Endothelial cell of umbilical vein (primary cell): ENCODE measurements around the gene AUTS2. TPM values are rescaled to one million over a fixed set of nuclear protein-coding genes. Genes with fewer than 3 reads are reported as not detected.

Source experiments
- BruUV-seq: library from RNA; stranded (reverse); fragments of 400-500 nt; replicated peaks from 2 replicates; lab custom pipeline; 2021; lab: Mats Ljungman, UMichigan
- CTCF ChIA-PET: fragments of 300-600, 350-600 bp; sonication (Branson Sonifier 250); formaldehyde crosslinking; loops from one replicate; lab custom pipeline; 2021; ENCODE audit warnings: antibody characterized with exemption, inconsistent platforms; lab: Charles Lee
- POLR2A ChIA-PET: fragments of 300-600, 350-600 bp; sonication (Branson Sonifier 250); formaldehyde crosslinking; loops from one replicate; lab custom pipeline; 2021; ENCODE audit warnings: antibody characterized with exemption, inconsistent platforms; lab: Charles Lee
- DNase-seq: peaks from one replicate; pipeline ENCODE4 v3.0.0-alpha.2; 2011; ENCODE audit warnings: low read depth, low spot score
- FAIRE-seq: peaks from 2 replicates; lab custom pipeline; 2011; peaks lifted over from hg19 to GRCh38; lab: Jason Lieb, UNC
- H2AFZ ChIP-seq: 2 replicates; pipeline ENCODE4 v1.6.0; 2012; ENCODE audit warnings: low read depth, low read length, control low read depth, inconsistent platforms
- H3K27ac ChIP-seq: 2 replicates; pipeline ENCODE4 v1.5.1; 2011; ENCODE audit warnings: low read depth, mild to moderate bottlenecking, control low read depth, low read length, moderate library complexity; ENCODE audit not compliant: insufficient read depth
- H3K27me3 ChIP-seq, 2 experiments: 2 replicates each; pipeline versions ENCODE4 v1.6.0 to v1.6.1; 2011; ENCODE audit warnings: low read length in 2 of 2, mixed read lengths in 1 of 2; ENCODE audit not compliant: control insufficient read depth in 2 of 2, insufficient read depth in 2 of 2
- H3K36me3 ChIP-seq, 2 experiments: 2 replicates in 1 of 2; 3 replicates in 1 of 2; pipeline ENCODE4 v1.5.1; 2011; ENCODE audit warnings: low read length in 2 of 2, mild to moderate bottlenecking in 1 of 2, moderate library complexity in 1 of 2; ENCODE audit not compliant: control insufficient read depth in 2 of 2, insufficient read depth in 2 of 2; ENCODE audit errors: extremely low read depth in 1 of 2
- H3K4me1 ChIP-seq: 3 replicates; pipeline ENCODE4 v1.5.1; 2011; ENCODE audit warnings: mild to moderate bottlenecking, low read length; ENCODE audit not compliant: control insufficient read depth, insufficient read depth; ENCODE audit errors: extremely low read depth
- H3K4me2 ChIP-seq: 2 replicates; pipeline ENCODE4 v1.6.1; 2011; ENCODE audit warnings: low read length, control low read depth, mixed read lengths; ENCODE audit not compliant: insufficient read depth
- H3K4me3 ChIP-seq, 3 experiments: fragments of 200-600 bp in 1 of 3; sonication (generic), shearing (Covaris generic) in 1 of 3; replicated peaks in 1 of 3; 2 replicates each; pipeline ENCODE4 v1.5.1; 2011 to 2016; ENCODE audit warnings: control low read depth in 3 of 3, low read length in 3 of 3, mild to moderate bottlenecking in 2 of 3, inconsistent platforms in 1 of 3, low read depth in 1 of 3, moderate library complexity in 1 of 3; ENCODE audit not compliant: insufficient read depth in 1 of 3
- H3K79me2 ChIP-seq: 2 replicates; pipeline ENCODE4 v1.6.0; 2012; ENCODE audit warnings: low read length, inconsistent platforms; ENCODE audit not compliant: control insufficient read depth, insufficient read depth
- H3K9ac ChIP-seq: replicated peaks from 2 replicates; pipeline ENCODE3; 2011; ENCODE audit warnings: low read length, control low read depth; ENCODE audit not compliant: insufficient read depth; ENCODE audit errors: extremely low read depth
- H3K9me1 ChIP-seq: replicated peaks from 3 replicates; pipeline ENCODE4 v1.6.0; 2011; ENCODE audit warnings: mild to moderate bottlenecking, low read length; ENCODE audit not compliant: control insufficient read depth, insufficient read depth; ENCODE audit errors: extremely low read depth
- H3K9me3 ChIP-seq: replicated peaks from 2 replicates; pipeline ENCODE4 v1.5.1; 2012; ENCODE audit warnings: low read length, inconsistent platforms; ENCODE audit not compliant: control insufficient read depth, insufficient read depth
- H4K20me1 ChIP-seq: replicated peaks from 2 replicates; pipeline ENCODE3; 2011; ENCODE audit warnings: mild to moderate bottlenecking, low read length; ENCODE audit not compliant: control insufficient read depth, insufficient read depth; ENCODE audit errors: extremely low read depth
- EZH2 ChIP-seq: IDR thresholded peaks from 2 replicates; pipeline ENCODE4 v1.6.1; 2012; ENCODE audit warnings: borderline replicate concordance, low read depth, mild to moderate bottlenecking, moderate library complexity, low read length, inconsistent platforms; ENCODE audit not compliant: severe bottlenecking
- FOS ChIP-seq: IDR thresholded peaks from 2 replicates; pipeline ENCODE4 v1.6.1; 2011; ENCODE audit warnings: mild to moderate bottlenecking, low read length, moderate library complexity, borderline replicate concordance; ENCODE audit not compliant: insufficient read depth
- GATA2 ChIP-seq: IDR thresholded peaks from 2 replicates; pipeline ENCODE4 v1.7.0; 2011; ENCODE audit warnings: low read depth, mild to moderate bottlenecking, moderate library complexity, mixed read lengths, low read length; ENCODE audit not compliant: insufficient read length, insufficient read depth
- JUN ChIP-seq: IDR thresholded peaks from 2 replicates; pipeline ENCODE4 v1.6.1; 2011; ENCODE audit warnings: borderline replicate concordance, low read depth; ENCODE audit not compliant: insufficient read length, insufficient read depth
- MYC ChIP-seq: IDR thresholded peaks from one replicate; pipeline ENCODE4 v1.6.1; 2011; ENCODE audit warnings: mild to moderate bottlenecking, low read depth, low read length
- POLR2A ChIP-seq: IDR thresholded peaks from 2 replicates; pipeline ENCODE4 v1.6.1; 2012; ENCODE audit warnings: low read depth, mild to moderate bottlenecking, control low read depth, low read length
- POLR2AphosphoS5 ChIP-seq: IDR thresholded peaks from 2 replicates; pipeline ENCODE4 v1.6.1; 2012; ENCODE audit warnings: low read depth, mild to moderate bottlenecking, control low read depth, low read length, moderate library complexity; ENCODE audit not compliant: insufficient read depth
- dilution Hi-C: fragments of 300-500 bp; cut with MboI; formaldehyde crosslinking; loops from one replicate; pipeline ENCODE4 v1.15.0; 2019; ENCODE audit warnings: low sequenced_read_pairs; ENCODE audit not compliant: extremely low pct_ligation_motif_present
- intact Hi-C: fragments of 100-400 bp; cut with micrococcal nuclease; formaldehyde crosslinking; loops from one replicate; pipeline ENCODE4 v1.10.0; 2022
- polyA plus RNA-seq, 4 experiments: library from polyadenylated mRNA; depleted of rRNA in 3 of 4; stranded (reverse) in 3 of 4; unstranded in 1 of 4; fragments of >200 nt; gene quantifications; 2 replicates each; pipeline versions ENCODE4 v1.2.1 to v1.2.3, GENCODE V29; 2011 to 2012; ENCODE audit warnings: missing spikeins in 1 of 4
- total RNA-seq: library from RNA; stranded (reverse); gene quantifications from 2 replicates; pipeline ENCODE4 v1.2.3, GENCODE V29; 2021
- TF ChIP-seq, protein P1 (sequence below), 2 donors: IDR thresholded peaks; 1 replicate in 1 of 2; 2 replicates in 1 of 2; pipeline ENCODE4 v1.5.1; 2011; ENCODE audit warnings: low read length in 2 of 2, mild to moderate bottlenecking in 2 of 2, moderate library complexity in 2 of 2, control low read depth in 1 of 2, inconsistent platforms in 1 of 2, low read depth in 1 of 2; ENCODE audit not compliant: insufficient read depth in 1 of 2; ENCODE audit errors: extremely low read depth in 1 of 2
- TF ChIP-seq, protein P2 (sequence below): IDR thresholded peaks from 2 replicates; pipeline ENCODE4 v1.6.1; 2011; ENCODE audit not compliant: insufficient read depth, insufficient read length

Gene AUTS2
- total and polyA plus RNA-seq, 2 donors (not counting 3 experiments of a cell fraction or from before 2014, with no cell fraction given), result 0.59 to 8.0 TPM

- BruUV-seq, result no TSS peak
- Histone ChIP-seq H3K9ac (no peak overlapping the region), H3K36me3 (no peaks in the 10 kb centered on the region), H2AFZ (no peak overlapping the region), H3K9me1 (no peaks in the 10 kb centered on the region), H3K9me3 (peaks cover 2% of the 10 kb centered on the region), H3K4me3 (no peak overlapping the region), H3K27ac (no peak overlapping the region), H4K20me1 (no peaks in the 10 kb centered on the region), H3K4me1 (no peaks in the 10 kb centered on the region), H3K27me3 (no peaks in the 10 kb centered on the region), H3K79me2 (no peaks in the 10 kb centered on the region), H3K4me2 (no peak overlapping the region)
- DNase-seq, result no peak
- dilution Hi-C loops (no loop called here), intact Hi-C loops (no loop called here)
- POLR2A ChIA-PET, result no interaction called here
- TF ChIP-seq POLR2A (no peak), EZH2 (no peak), MYC (no peak), POLR2AphosphoS5 (no peak), FOS (no peak), JUN (no peak), GATA2 (no peak)
- TF ChIP-seq, protein P1, sequence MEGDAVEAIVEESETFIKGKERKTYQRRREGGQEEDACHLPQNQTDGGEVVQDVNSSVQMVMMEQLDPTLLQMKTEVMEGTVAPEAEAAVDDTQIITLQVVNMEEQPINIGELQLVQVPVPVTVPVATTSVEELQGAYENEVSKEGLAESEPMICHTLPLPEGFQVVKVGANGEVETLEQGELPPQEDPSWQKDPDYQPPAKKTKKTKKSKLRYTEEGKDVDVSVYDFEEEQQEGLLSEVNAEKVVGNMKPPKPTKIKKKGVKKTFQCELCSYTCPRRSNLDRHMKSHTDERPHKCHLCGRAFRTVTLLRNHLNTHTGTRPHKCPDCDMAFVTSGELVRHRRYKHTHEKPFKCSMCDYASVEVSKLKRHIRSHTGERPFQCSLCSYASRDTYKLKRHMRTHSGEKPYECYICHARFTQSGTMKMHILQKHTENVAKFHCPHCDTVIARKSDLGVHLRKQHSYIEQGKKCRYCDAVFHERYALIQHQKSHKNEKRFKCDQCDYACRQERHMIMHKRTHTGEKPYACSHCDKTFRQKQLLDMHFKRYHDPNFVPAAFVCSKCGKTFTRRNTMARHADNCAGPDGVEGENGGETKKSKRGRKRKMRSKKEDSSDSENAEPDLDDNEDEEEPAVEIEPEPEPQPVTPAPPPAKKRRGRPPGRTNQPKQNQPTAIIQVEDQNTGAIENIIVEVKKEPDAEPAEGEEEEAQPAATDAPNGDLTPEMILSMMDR (IDR thresholded peaks at IDR 0.05; ENCODE audit: extremely low read depth in 1 of 2, insufficient read depth in 1 of 2, low read depth in 1 of 2, low read length in 2 of 2), result no peak
- TF ChIP-seq, protein P2, sequence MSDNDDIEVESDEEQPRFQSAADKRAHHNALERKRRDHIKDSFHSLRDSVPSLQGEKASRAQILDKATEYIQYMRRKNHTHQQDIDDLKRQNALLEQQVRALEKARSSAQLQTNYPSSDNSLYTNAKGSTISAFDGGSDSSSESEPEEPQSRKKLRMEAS, result no peak
- CTCF ChIA-PET, result no interaction called here
- no peak for FAIRE-seq
These were observed 886.0 kb downstream of the AUTS2 start for GRCh38 chr7:70484255-70484654.
